Activated CD8-positive, alpha-beta T cell treated with anti-CD3 and anti-CD28 coated beads for 36 hours (primary cell): ENCODE results near the gene SLPI. TPM values are rescaled to one million over a fixed set of nuclear protein-coding genes. Genes with fewer than 3 reads are reported as not detected.

Experiments
- ATAC-seq: fragments of 200-7000 bp; cut with Tn5 transposase; one replicate; pipeline ENCODE4 v1.10.0; 2021; ENCODE audit warnings: mild to moderate bottlenecking, moderate library complexity
- CTCF ChIA-PET: fragments of 350-600 bp; sonication (Branson Sonifier 250); formaldehyde crosslinking; loops from one replicate; lab custom pipeline; 2021; ENCODE audit warnings: antibody characterized with exemption; lab: Charles Lee
- POLR2A ChIA-PET: fragments of 350-600 bp; sonication (Branson Sonifier 250); formaldehyde crosslinking; loops from one replicate; lab custom pipeline; 2021; ENCODE audit warnings: antibody characterized with exemption; lab: Charles Lee
- DNase-seq: peaks from one replicate; pipeline ENCODE4 v3.0.0-alpha.2; 2020
- H3K27ac Mint-ChIP-seq: one replicate; pipeline ENCODE4 v1.8.0; 2021; ENCODE audit warnings: mild to moderate bottlenecking, mixed read lengths
- H3K27me3 Mint-ChIP-seq: one replicate; pipeline ENCODE4 v1.8.0; 2021; ENCODE audit warnings: mixed read lengths
- H3K36me3 Mint-ChIP-seq: one replicate; pipeline ENCODE4 v1.8.0; 2021; ENCODE audit warnings: low read depth, mixed read lengths
- H3K4me1 Mint-ChIP-seq: one replicate; pipeline ENCODE4 v1.8.0; 2021; ENCODE audit warnings: low read depth, mixed read lengths
- H3K4me3 Mint-ChIP-seq: one replicate; pipeline ENCODE4 v1.8.0; 2021; ENCODE audit warnings: mild to moderate bottlenecking, moderate library complexity, mixed read lengths
- H3K9me3 Mint-ChIP-seq: one replicate; pipeline ENCODE4 v1.8.0; 2021; ENCODE audit warnings: mixed read lengths
- CTCF ChIP-seq: fragments of 200-600 bp; IDR thresholded peaks from one replicate; pipeline ENCODE4 v1.8.0; 2022; ENCODE audit warnings: antibody characterized with exemption, mild to moderate bottlenecking
- intact Hi-C: fragments of 100-400 bp; cut with micrococcal nuclease; formaldehyde crosslinking; loops from one replicate; pipeline ENCODE4 v1.10.0; 2022
- total RNA-seq, 2 experiments: library from RNA; stranded (reverse); gene quantifications; one replicate each; pipeline ENCODE4 v1.2.3, GENCODE V29; 2021

SLPI gene
- total RNA-seq, 2 experiments from 2014 or later = not detected

DNA sequence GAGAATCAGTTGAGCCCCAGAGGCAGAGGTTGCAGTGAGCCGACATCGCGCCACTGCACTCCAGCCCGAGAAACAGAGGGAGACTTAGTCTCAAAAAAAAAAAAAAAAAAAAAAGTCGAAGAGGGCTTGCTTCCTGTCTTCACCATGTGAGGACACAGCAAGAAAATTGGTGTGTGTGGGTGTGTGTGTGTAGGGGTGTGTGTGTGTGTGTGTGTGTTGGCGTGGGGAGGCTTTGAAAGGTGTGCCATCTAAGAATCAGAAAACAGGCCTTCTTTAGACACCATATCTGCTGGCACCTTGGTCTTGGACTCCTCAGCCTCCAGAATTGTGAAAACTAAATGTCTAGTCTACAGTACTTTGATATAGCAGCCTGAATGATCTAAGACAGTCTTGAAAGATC, 45.4 kb upstream of the SLPI start:
- ChIA-PET POLR2A (no interaction called here), CTCF (interaction anchor here (1.3 to 1.9 kb wide), 2 partner anchors 9 to 471 kb away, joined by 4 to 8 read pairs; no protein-coding TSS in a partner anchor)
- H3K9me3 Mint-ChIP-seq = no peaks in the 10 kb centered on the region
- H3K4me3 Mint-ChIP-seq = no peak overlapping the region
- DNase-seq = no peak
- peaks cover 24% of the 10 kb centered on the region for H3K4me1 Mint-ChIP-seq
- ATAC-seq = no peak
- H3K27ac Mint-ChIP-seq = peak overlapping the region; percentile 27
- no peak for TF ChIP-seq CTCF
- no peaks in the 10 kb centered on the region for H3K36me3 Mint-ChIP-seq
- peaks cover 31% of the 10 kb centered on the region for H3K27me3 Mint-ChIP-seq
- intact Hi-C loops = no loop called here

GRCh38 chr20:45297786-45298497, 43.6 kb upstream of the SLPI start:
- ATAC-seq = no peak
- POLR2A ChIA-PET = no interaction called here

DNA sequence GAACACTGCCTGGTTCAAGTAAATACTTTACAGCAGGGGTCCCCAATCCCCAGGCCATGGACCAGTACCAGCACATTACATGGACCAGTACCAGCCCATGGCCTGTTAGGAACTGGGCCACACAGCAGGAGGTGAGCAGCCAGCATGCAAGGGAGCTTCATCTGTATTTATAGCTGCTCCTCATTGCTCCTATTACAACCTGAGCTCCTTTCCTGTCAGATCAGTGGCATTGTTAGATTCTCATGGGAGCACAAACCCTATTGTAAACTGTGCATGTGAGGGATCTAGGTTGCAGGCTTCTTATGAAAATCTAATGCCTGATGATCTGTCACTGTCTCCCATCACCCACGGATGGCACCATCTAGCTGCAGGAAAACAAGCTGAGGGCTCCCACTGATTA, 40.3 kb upstream of the SLPI start:
- H3K27ac Mint-ChIP-seq = no peak overlapping the region
- intact Hi-C loops = loop anchor here (5.0 kb wide), 1 partner anchor 157 kb away; no protein-coding TSS in a partner anchor
- no peaks in the 10 kb centered on the region for H3K36me3 Mint-ChIP-seq
- H3K4me3 Mint-ChIP-seq = no peak overlapping the region
- peaks cover 2% of the 10 kb centered on the region for H3K4me1 Mint-ChIP-seq
- ChIA-PET CTCF (interaction anchor here (0.7 to 6.8 kb wide), 52 partner anchors 8 to 558 kb away, joined by 3 to 109 read pairs (median 6); partner anchors contain the start of genes MATN4, PIGT, SDC4 and SYS1), POLR2A (interaction anchor here (0.6 to 2.9 kb wide), 6 partner anchors 8 to 156 kb away, joined by 3 to 9 read pairs (median 3); partner anchors contain the start of gene SYS1)
- ATAC-seq (no peak), DNase-seq (no peak)
- H3K9me3 Mint-ChIP-seq = no peaks in the 10 kb centered on the region
- no peak for TF ChIP-seq CTCF
- H3K27me3 Mint-ChIP-seq = peaks cover 32% of the 10 kb centered on the region

More at GRCh38 chr20:45297786-45298497, 43.6 kb upstream of the SLPI start:
- H3K4me3 Mint-ChIP-seq = no peak overlapping the region
- no peak for TF ChIP-seq CTCF
- peaks cover 26% of the 10 kb centered on the region for H3K27me3 Mint-ChIP-seq
- peaks cover 15% of the 10 kb centered on the region for H3K4me1 Mint-ChIP-seq
- intact Hi-C loops = no loop called here
- H3K27ac Mint-ChIP-seq = no peak overlapping the region
- no peaks in the 10 kb centered on the region for H3K9me3 Mint-ChIP-seq
- no peaks in the 10 kb centered on the region for H3K36me3 Mint-ChIP-seq
- no peak for DNase-seq
- CTCF ChIA-PET = interaction anchor here (1.4 to 1.9 kb wide), 2 partner anchors 8 to 65 kb away, joined by 5 to 8 read pairs; partner anchors contain the start of gene SYS1

DNA sequence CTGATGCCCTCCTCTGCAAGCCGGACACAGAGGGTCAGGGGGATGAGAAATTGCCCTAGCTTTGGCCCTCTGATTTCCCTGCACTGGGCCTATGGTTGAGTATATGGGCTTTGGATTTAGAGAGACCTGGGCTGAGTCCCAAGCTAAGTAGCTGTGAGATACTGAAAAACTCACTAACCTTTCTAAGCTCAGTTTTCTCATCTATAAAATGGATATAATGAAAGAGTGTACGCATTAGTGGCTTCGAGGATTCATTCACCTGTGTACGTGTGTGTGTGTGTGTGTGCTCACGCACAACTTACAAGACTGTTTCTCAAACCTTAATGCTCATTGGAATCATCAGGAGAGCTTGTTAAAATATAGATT, 39.6 kb upstream of the SLPI start:
- intact Hi-C loops = loop anchor here (5.0 kb wide), 1 partner anchor 157 kb away; no protein-coding TSS in a partner anchor
- H3K4me1 Mint-ChIP-seq = peaks cover 2% of the 10 kb centered on the region
- H3K9me3 Mint-ChIP-seq = no peaks in the 10 kb centered on the region
- no peaks in the 10 kb centered on the region for H3K36me3 Mint-ChIP-seq
- CTCF ChIA-PET = interaction anchor here (0.6 to 6.8 kb wide), 75 partner anchors 9 to 563 kb away, joined by 3 to 109 read pairs (median 5); partner anchors contain the start of genes ACOT8, MATN4, PIGT and SDC4
- H3K4me3 Mint-ChIP-seq = peak overlapping the region; percentile 69
- POLR2A ChIA-PET = interaction anchor here (0.6 to 2.9 kb wide), 5 partner anchors 9 to 194 kb away, joined by 3 to 9 read pairs (median 3); partner anchors contain the start of gene SYS1
- H3K27me3 Mint-ChIP-seq = peaks cover 30% of the 10 kb centered on the region
- peak; percentile 51 for TF ChIP-seq CTCF
- DNase-seq (no peak), ATAC-seq (no peak)
- no peak overlapping the region for H3K27ac Mint-ChIP-seq
